H1 (cell line): ENCODE data around the gene LIN28B. TPM values are rescaled to one million over a fixed set of nuclear protein-coding genes. Genes with fewer than 3 reads are reported as not detected.

Experiments
- EP300 ChIP-seq, 2 experiments: IDR thresholded peaks; 1 replicate in 1 of 2; 2 replicates in 1 of 2; pipeline ENCODE4 v1.6.1; 2011 to 2012; ENCODE audit warnings: low read depth in 2 of 2, low read length in 2 of 2, mild to moderate bottlenecking in 2 of 2, borderline replicate concordance in 1 of 2, inconsistent platforms in 1 of 2, moderate library complexity in 1 of 2
- FOSL1 ChIP-seq: IDR thresholded peaks from 2 replicates; pipeline ENCODE4 v1.6.1; 2011; ENCODE audit warnings: mild to moderate bottlenecking, low read depth, low read length, moderate library complexity; ENCODE audit not compliant: insufficient read depth
- POLR2A ChIP-seq, 2 experiments: IDR thresholded peaks; 1 replicate in 1 of 2; 2 replicates in 1 of 2; pipeline ENCODE4 v1.6.1; 2011; ENCODE audit warnings: low read depth in 2 of 2, low read length in 2 of 2, mild to moderate bottlenecking in 2 of 2; ENCODE audit errors: control extremely low read depth in 1 of 2
- RAD21 ChIP-seq, 2 experiments: IDR thresholded peaks in 1 of 2; conservative IDR thresholded peaks in 1 of 2; 2 replicates each; pipeline ENCODE4 v1.6.1; 2011; ENCODE audit warnings: low read depth in 2 of 2, low read length in 2 of 2, improper control_type of control experiment in 1 of 2, inconsistent platforms in 1 of 2, mild to moderate bottlenecking in 1 of 2, moderate library complexity in 1 of 2
- SIN3A ChIP-seq, 2 experiments: IDR thresholded peaks in 1 of 2; conservative IDR thresholded peaks in 1 of 2; 2 replicates each; pipeline ENCODE4 v1.6.1; 2011 to 2012; ENCODE audit warnings: low read length in 2 of 2, improper control_type of control experiment in 1 of 2, low read depth in 1 of 2, mild to moderate bottlenecking in 1 of 2
- polyA plus RNA-seq, 7 experiments: library from polyadenylated mRNA; depleted of rRNA in 3 of 7; stranded (reverse) in 5 of 7; unstranded in 2 of 7; fragments of >200 nt in 5 of 7; fragments of 200-250 nt in 2 of 7; gene quantifications; 1 replicate in 5 of 7; 2 replicates in 1 of 7; 4 replicates in 1 of 7; pipeline versions ENCODE4 v1.2.1 to v1.2.3, GENCODE V29; 2011 to 2013; ENCODE audit warnings: missing spikeins in 2 of 7, mixed read lengths in 2 of 7
- total RNA-seq: library from RNA; stranded (reverse); fragmentation: NEBNext Ultra II Directional; extraction: Animal tissue kit (Norgen Biotek cat#: 25700); gene quantifications from 2 replicates; pipeline ENCODE4 v1.2.1, GENCODE V29; 2021

LIN28B gene
- total and polyA plus RNA-seq, 2 of the 8 experiments (the other 6 are each of a cell fraction or from before 2014, with no cell fraction given) = 27.4 to 94.7 TPM

DNA sequence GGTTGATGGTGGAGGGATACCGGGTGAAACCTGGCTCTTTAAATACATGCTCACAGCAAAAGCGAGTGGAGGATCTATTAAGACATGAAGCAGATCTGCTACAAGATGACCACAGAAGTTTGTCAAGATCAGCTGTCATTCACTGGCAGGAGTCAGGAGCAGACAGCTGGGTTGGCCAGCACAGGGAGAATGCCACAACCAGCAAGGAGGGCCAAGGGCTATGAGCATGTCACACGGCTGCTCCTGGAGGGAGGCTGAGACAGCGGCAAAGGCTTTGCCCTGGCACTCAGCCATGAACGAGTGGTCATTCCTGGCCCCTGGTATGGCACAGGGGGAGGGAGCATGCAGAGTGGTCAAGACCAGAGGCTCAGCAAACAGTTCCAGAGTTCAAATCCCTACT, 145.3 kb downstream of the LIN28B start (continued):
- TF ChIP-seq SIN3A (conservative IDR thresholded peaks at IDR 0.05 in 1 of 2, IDR thresholded peaks at IDR 0.05 in 1 of 2; ENCODE audit: low read depth in 1 of 2, low read length in 2 of 2) (no peak), EP300 (IDR thresholded peaks at IDR 0.05; ENCODE audit: borderline replicate concordance in 1 of 2, low read depth in 2 of 2, low read length in 2 of 2) (no peak), RAD21 (IDR thresholded peaks at IDR 0.05 in 1 of 2, conservative IDR thresholded peaks at IDR 0.05 in 1 of 2; ENCODE audit: low read depth in 2 of 2, low read length in 2 of 2) (no peak), POLR2A (IDR thresholded peaks at IDR 0.05; ENCODE audit: control extremely low read depth in 1 of 2, low read depth in 2 of 2, low read length in 2 of 2) (no peak), FOSL1 (no peak)
